Upper lobe of right lung (tissue), 1 donor: ENCODE measurements around the gene CLMP. TPM values are rescaled to one million over a fixed set of nuclear protein-coding genes. Genes with fewer than 3 reads are reported as not detected.

Source experiments
- ATAC-seq: fragments of 200-7000 bp; cut with Tn5 transposase; one replicate; pipeline ENCODE4 v1.9.1; 2020; ENCODE audit warnings: mild to moderate bottlenecking, moderate library complexity
- DNase-seq: peaks from one replicate; pipeline ENCODE4 v3.0.0-alpha.2; 2020
- H3K27ac ChIP-seq: fragments of 200-600 bp; one replicate; pipeline ENCODE4 v1.8.0; 2022
- H3K27me3 ChIP-seq: fragments of 200-600 bp; one replicate; pipeline ENCODE4 v1.8.0; 2022; ENCODE audit warnings: mild to moderate bottlenecking
- H3K36me3 ChIP-seq: fragments of 200-600 bp; one replicate; pipeline ENCODE4 v1.8.0; 2022
- H3K4me1 ChIP-seq: fragments of 200-600 bp; one replicate; pipeline ENCODE4 v1.8.0; 2022
- H3K4me3 ChIP-seq: fragments of 200-600 bp; one replicate; pipeline ENCODE4 v1.8.0; 2022; ENCODE audit warnings: mild to moderate bottlenecking
- H3K9me3 ChIP-seq: fragments of 200-600 bp; one replicate; pipeline ENCODE4 v1.8.0; 2022
- intact Hi-C: fragments of 100-400 bp; cut with DNase I; formaldehyde crosslinking; loops from one replicate; pipeline ENCODE4 v1.11.0; 2022
- total RNA-seq: library from RNA; stranded (reverse); fragmentation: NEBNext Ultra II Directional; extraction: Animal tissue kit (Norgen Biotek cat#: 25700); gene quantifications from one replicate; pipeline ENCODE4 v1.2.1, GENCODE V29; 2021
- TF ChIP-seq, protein P1 (sequence below): fragments of 200-600 bp; IDR thresholded peaks from one replicate; pipeline ENCODE4 v1.8.0; 2022; ENCODE audit warnings: antibody characterized with exemption
- donor health status: DM: no; HTN: yes; CAD: no; lungs with severe emphysema.

The CLMP gene
- total RNA-seq, 1 donor from 2014 or later = 17.6 TPM

DNA sequence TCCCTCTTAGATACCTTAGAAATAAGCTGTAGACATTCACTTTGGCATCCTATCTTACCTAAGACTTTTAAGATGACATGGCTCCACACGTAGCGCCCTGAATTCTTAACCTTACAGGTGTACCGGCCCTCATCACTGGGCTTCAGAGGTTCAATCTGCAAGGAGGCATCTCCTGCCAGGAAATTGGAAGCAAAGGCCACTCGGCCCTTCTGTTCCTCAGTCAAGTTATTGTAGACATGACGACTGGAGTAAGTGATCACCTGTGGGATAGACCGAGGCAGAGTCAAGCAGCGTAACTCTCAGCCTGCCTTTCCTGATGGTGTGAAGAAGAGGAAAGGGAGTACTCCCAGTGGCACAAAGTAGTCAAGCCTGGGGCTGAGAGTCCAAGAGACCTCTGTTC, 110.6 kb downstream of the CLMP start:
- TF ChIP-seq, protein P1, sequence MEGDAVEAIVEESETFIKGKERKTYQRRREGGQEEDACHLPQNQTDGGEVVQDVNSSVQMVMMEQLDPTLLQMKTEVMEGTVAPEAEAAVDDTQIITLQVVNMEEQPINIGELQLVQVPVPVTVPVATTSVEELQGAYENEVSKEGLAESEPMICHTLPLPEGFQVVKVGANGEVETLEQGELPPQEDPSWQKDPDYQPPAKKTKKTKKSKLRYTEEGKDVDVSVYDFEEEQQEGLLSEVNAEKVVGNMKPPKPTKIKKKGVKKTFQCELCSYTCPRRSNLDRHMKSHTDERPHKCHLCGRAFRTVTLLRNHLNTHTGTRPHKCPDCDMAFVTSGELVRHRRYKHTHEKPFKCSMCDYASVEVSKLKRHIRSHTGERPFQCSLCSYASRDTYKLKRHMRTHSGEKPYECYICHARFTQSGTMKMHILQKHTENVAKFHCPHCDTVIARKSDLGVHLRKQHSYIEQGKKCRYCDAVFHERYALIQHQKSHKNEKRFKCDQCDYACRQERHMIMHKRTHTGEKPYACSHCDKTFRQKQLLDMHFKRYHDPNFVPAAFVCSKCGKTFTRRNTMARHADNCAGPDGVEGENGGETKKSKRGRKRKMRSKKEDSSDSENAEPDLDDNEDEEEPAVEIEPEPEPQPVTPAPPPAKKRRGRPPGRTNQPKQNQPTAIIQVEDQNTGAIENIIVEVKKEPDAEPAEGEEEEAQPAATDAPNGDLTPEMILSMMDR = no peak
- no peak overlapping the region for H3K27ac ChIP-seq

DNA sequence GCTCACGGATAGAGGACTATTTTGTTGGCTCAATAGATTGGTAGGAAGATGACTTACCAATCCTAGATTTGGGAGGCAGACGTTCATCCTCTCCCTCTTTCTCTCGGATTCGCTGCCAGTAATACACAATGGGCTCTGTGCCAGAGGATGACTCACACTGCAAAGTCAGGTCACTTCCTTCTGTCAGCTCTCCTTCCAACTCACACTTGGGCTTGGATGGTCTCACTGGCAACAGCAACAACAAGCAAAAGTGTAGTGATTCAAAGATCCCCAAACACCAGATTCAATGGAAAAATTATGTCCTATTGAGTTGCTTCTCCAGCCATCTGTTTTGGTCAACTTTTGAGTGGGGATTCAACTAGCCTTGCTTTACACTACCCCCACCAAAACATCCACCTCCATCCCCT, 111.4 kb downstream of the CLMP start:
- no peak overlapping the region for H3K27ac ChIP-seq
- intact Hi-C loops = no loop called here
- DNase-seq (no peak), ATAC-seq (peak; percentile 73)
- H3K36me3 ChIP-seq = no peaks in the 10 kb centered on the region
- H3K4me1 ChIP-seq = peaks cover 11% of the 10 kb centered on the region
- H3K4me3 ChIP-seq = no peak overlapping the region
- TF ChIP-seq, protein P1 = no peak
- no peaks in the 10 kb centered on the region for H3K9me3 ChIP-seq
- no peaks in the 10 kb centered on the region for H3K27me3 ChIP-seq

More for the DNA sequence above, 110.6 kb downstream of the CLMP start:
- Histone ChIP-seq H3K36me3 (no peaks in the 10 kb centered on the region), H3K4me1 (peaks cover 11% of the 10 kb centered on the region), H3K27me3 (no peaks in the 10 kb centered on the region), H3K9me3 (no peaks in the 10 kb centered on the region), H3K4me3 (no peak overlapping the region)
- ATAC-seq (no peak), DNase-seq (no peak)
- intact Hi-C loops = no loop called here

DNA sequence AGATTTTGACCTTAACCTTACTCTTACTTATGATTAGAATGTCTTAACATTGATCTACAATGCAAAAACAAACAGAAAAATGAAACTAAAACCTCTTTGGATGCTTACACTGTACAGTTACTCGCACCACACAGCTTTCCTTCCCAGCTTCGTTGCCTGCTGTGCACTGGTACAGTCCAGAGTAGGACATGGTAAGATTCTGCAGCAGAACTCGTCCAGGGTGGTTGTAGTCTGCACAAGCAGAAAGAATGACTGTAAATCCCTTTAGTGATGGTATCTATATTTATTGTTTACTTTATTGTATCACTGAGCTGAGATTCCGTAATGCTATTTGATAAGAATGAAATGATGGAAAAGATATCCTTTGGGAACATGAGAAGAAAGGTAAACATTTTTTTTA, 112.1 kb downstream of the CLMP start:
- DNase-seq (no peak), ATAC-seq (no peak)

DNA sequence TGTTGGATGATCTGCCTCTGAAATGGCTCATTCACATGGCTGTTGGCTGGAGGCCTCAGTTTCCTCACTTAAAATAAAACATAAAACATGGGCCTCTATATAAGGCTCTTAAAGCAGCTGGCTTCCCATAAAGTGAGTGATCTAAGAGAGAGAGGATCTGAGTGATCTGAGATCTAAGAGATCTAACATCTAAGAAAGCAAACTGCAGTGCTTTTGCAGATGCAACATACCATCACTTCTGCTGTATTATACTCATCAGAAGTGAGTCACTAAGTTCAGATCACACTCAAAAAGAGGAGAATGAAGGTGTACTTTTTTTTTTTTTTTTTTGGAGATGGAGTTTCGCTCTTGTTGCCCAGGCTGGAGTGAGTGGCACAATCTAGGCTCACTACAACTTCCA, 115.0 kb downstream of the CLMP start:
- no peak for DNase-seq
- Histone ChIP-seq H3K27me3 (no peaks in the 10 kb centered on the region), H3K4me1 (peaks cover 11% of the 10 kb centered on the region), H3K9me3 (no peaks in the 10 kb centered on the region), H3K4me3 (no peak overlapping the region), H3K27ac (no peak overlapping the region), H3K36me3 (no peaks in the 10 kb centered on the region)
- TF ChIP-seq, protein P1 = no peak
- no peak for ATAC-seq
- intact Hi-C loops = no loop called here

More for the DNA sequence above, 112.1 kb downstream of the CLMP start:
- H3K4me3 ChIP-seq = no peak overlapping the region
- TF ChIP-seq, protein P1 = no peak
- no peaks in the 10 kb centered on the region for H3K9me3 ChIP-seq
- intact Hi-C loops = no loop called here
- no peaks in the 10 kb centered on the region for H3K27me3 ChIP-seq
- H3K27ac ChIP-seq = no peak overlapping the region
- peaks cover 11% of the 10 kb centered on the region for H3K4me1 ChIP-seq
- no peaks in the 10 kb centered on the region for H3K36me3 ChIP-seq

DNA sequence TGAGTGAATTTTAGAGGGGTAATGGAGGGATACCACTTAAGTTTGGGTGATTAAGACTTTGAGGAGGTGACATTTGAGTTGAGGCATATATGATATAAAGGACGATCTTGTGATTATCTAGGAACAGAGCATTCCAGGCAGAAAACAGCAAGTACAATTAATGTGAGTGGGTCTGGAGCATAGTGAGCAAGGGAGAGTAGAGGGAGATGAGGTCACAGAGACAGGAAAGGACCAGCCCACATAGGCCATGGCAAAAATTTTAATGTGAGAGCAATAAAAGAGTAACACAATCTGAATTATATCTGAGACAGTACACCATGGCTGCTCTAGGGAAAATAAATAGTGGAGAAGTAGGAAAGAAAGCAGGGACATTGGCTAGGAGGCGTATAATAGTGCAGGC, 118.6 kb downstream of the CLMP start:
- Histone ChIP-seq H3K27me3 (no peaks in the 10 kb centered on the region), H3K9me3 (no peaks in the 10 kb centered on the region), H3K4me1 (no peaks in the 10 kb centered on the region), H3K27ac (no peak overlapping the region), H3K36me3 (peaks cover 5% of the 10 kb centered on the region), H3K4me3 (no peak overlapping the region)
- intact Hi-C loops = no loop called here
- no peak for ATAC-seq
- no peak for DNase-seq
- TF ChIP-seq, protein P1 = no peak

DNA sequence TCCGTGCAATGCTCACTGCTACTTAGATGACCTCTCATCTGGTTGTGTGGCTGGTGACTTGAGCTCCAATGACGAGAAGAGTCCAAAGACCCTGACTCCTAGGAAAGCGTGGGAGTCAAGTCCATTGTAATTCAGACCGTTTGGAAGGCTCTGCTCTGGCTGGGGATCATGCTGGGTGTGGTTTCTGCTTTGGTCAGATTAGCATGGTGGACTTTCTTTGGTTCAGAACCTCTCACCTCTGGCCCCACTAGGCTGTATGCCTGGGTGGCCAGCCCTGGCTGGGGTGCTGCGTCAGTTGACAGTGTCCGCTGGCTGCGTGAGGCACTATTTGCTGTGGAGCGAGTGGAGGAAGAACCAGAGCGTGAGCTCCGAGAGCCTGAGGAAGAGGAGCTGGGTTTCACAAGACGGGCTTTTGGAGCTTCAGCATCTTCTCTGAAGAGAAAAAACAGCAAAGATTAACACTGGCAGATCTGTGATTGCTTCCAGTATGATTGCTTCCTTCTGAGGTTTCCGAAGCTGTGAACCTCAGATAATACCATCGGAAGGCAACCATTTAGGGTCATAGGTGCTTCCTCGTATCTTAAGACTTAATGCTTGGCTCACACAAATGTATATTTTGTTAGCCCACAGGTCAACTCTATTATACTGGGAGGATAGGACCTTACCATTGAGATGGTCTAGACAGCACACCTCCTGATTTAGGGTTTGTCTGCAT, 121.5 kb downstream of the CLMP start:
- Histone ChIP-seq H3K4me3 (no peak overlapping the region), H3K27me3 (no peaks in the 10 kb centered on the region), H3K27ac (no peak overlapping the region), H3K36me3 (peaks cover 5% of the 10 kb centered on the region), H3K9me3 (no peaks in the 10 kb centered on the region), H3K4me1 (no peaks in the 10 kb centered on the region)
- TF ChIP-seq, protein P1 = no peak
- intact Hi-C loops = no loop called here
- ATAC-seq (no peak), DNase-seq (no peak)
